Fibroblast of mammary gland (primary cell): ENCODE results near the gene BRD8.
A peak's percentile ranks its signal among the peaks of the same experiment; 100 is the strongest.
"Not testable (repeated sequence)": the region's sequence is repeated elsewhere in the genome, so short reads cannot be mapped to it uniquely, and the experiment has no call there.

Source experiments
- DNase-seq: peaks from one replicate; pipeline ENCODE4 v3.0.0-alpha.2; 2010; ENCODE audit warnings: low read depth
- H3K4me3 ChIP-seq: 2 replicates; pipeline ENCODE4 v1.5.1; 2011; ENCODE audit warnings: low read depth, mild to moderate bottlenecking, low read length, moderate library complexity; ENCODE audit not compliant: control insufficient read depth
- CTCF ChIP-seq: conservative IDR thresholded peaks from 2 replicates; pipeline ENCODE4 v1.5.1; 2011; ENCODE audit warnings: low read depth, low read length, inconsistent platforms; ENCODE audit not compliant: control insufficient read depth, insufficient read depth

The BRD8 gene

GRCh38 chr5:138213161-138214029, 35.0 kb upstream of the BRD8 start, which contains the start of gene CDC23:
TSS of gene CDC23 (minus strand) at chr5:138213323. CDS start at chr5:138213312, 11 bp downstream.
- DNase-seq, result peak; percentile 98
- H3K4me3 ChIP-seq, result peak within 1 kb of the TSS; percentile 100
- TF ChIP-seq CTCF, result no peak

GRCh38 chr5:138212828-138213160, 34.4 kb upstream of the BRD8 start:
- TF ChIP-seq CTCF, result no peak

GRCh38 chr5:138210985-138211384, 32.6 kb upstream of the BRD8 start:
- H3K4me3 ChIP-seq, result no peak overlapping the region
- no peak for TF ChIP-seq CTCF
- no peak for DNase-seq

More at GRCh38 chr5:138212828-138213160, 34.4 kb upstream of the BRD8 start:
- H3K4me3 ChIP-seq, result peak overlapping the region; percentile 100
- peak; percentile 17 for DNase-seq

- not testable (repeated sequence) for H3K4me3 ChIP-seq, DNase-seq
These were observed 15.4 kb upstream of the BRD8 start for GRCh38 chr5:138193859-138194258.

GRCh38 chr5:138192826-138193225, 14.4 kb upstream of the BRD8 start:
- no peak overlapping the region for H3K4me3 ChIP-seq
- no peak for DNase-seq
- no peak for TF ChIP-seq CTCF

- no peak overlapping the region for H3K4me3 ChIP-seq
- no peak for DNase-seq
- no peak for TF ChIP-seq CTCF
These were observed 10.2 kb upstream of the BRD8 start for GRCh38 chr5:138188626-138189025.

GRCh38 chr5:138186002-138186447, 7.6 kb upstream of the BRD8 start:
- no peak overlapping the region for H3K4me3 ChIP-seq
- DNase-seq, result no peak
- TF ChIP-seq CTCF, result no peak
